Measurements from ENCODE around the gene CARD14.
"Not testable (repeated sequence)": the region's sequence is repeated elsewhere in the genome, so short reads cannot be mapped to it uniquely, and the experiment has no call there.

The CARD14 gene

DNA sequence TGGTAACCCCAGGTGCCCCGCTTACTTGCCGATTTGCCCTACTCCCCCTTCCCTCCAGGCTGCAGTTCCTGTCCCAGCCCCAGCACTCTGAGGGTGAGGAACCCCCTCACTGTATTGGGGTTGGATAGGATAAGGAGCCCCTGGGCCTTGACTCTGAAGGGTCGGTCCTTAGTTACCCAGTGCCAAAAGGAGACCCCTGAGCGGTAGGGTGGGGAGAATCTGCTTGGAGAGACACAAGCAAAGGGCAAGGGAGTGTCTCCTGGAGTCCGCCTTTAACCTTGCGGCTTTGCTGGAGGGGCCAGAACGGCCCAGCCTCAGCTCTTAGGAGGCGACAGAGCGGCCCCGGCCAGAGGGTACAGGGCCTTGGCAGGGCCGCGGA is 13.0 kb downstream of the CARD14 start:
- in situ Hi-C loops (cut with MboI; ENCODE audit: low sequenced_read_pairs), result no loop called here

DNA sequence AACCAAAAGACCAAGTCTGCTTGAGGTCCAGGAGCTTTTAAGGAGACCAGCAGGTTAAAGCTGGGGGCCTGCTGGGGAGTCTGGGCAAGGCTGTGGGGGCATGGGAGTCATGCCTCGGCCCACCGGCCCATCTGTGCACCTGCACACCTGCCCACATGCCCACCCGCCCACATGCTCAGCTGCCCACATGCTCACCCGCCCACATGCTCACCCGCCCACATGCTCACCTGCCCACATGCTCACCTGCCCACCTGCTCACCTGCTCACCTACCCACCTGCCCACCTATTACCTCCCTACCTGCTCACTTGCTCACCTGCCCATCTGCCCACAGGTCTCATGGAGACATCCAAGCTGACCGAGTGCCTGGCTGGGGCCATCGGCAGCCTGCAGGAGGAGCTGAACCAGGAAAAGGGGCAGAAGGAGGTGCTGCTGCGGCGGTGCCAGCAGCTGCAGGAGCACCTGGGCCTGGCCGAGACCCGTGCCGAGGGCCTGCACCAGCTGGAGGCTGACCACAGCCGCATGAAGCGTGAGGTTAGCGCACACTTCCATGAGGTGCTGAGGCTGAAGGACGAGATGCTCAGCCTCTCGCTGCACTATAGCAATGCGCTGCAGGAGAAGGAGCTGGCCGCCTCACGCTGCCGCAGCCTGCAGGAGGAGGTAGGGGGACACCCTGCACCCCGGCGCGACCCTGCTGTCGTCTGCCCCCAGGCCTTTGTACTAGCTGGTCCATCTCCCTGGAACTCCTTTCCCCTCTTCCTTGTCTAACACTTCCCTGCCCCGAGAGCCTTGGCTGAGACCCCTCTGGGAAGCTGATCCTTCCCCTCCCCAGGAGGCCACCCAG is 14.0 kb downstream of the CARD14 start:
- in situ Hi-C loops (cut with MboI; ENCODE audit: low sequenced_read_pairs), result no loop called here

DNA sequence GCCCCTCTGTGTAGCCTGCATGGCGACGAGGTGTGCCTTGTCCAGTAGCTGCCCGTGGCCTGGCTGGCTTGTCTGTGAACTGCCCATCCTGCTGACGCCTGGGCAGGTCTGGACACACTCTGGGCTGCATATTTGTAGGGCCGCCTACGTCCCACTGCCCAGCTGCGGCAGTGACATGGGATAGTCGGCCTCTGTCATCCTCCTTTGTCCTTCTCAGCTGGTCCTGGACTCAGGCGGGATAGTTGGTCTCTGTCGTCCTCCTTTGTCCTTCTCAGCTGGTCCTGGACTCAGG is 14.5 kb downstream of the CARD14 start:
- in situ Hi-C loops (cut with MboI; ENCODE audit: low sequenced_read_pairs), result no loop called here

DNA sequence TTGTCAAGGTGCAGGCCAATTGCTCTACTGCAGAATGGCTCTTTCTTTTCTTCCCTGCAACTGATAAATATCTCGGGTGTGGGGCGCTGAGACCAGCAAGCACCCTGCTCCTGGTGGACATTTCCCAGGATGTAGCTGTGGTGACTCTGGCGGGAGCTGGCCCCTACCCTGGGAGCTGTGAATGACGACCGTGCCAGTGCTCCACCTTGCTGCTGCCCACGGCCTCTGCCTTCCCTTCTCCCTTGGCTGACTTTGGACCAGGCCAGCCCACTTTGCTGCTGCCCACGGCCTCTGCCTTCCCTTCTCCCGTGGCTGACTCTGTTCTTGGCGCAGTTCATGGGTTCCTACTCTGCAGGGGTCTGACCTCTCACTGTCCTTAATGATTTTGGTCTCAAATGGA is 16.1 kb downstream of the CARD14 start:
- in situ Hi-C loops (cut with MboI; ENCODE audit: low sequenced_read_pairs), result no loop called here

DNA sequence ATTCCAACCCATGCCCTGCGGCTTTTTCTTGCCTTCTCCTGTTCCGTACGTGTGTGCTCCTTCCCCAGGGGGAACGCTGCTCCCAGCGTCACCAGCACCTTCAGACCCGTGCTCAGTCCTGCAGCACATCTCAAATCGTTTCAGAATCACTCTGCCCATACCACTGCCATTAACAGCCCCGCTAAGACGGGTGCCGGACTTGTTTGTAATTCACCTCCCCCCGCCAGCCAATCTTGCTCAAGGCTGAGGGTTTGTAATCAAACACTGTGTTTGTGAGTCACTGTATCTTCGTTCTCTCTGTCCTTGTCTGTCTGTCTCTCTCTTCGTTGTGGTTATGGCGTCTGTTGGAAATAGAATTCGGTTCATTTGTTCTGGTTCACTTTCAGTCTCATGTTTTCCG is 17.3 kb downstream of the CARD14 start:
- in situ Hi-C loops (cut with MboI; ENCODE audit: low sequenced_read_pairs), result no loop called here

DNA sequence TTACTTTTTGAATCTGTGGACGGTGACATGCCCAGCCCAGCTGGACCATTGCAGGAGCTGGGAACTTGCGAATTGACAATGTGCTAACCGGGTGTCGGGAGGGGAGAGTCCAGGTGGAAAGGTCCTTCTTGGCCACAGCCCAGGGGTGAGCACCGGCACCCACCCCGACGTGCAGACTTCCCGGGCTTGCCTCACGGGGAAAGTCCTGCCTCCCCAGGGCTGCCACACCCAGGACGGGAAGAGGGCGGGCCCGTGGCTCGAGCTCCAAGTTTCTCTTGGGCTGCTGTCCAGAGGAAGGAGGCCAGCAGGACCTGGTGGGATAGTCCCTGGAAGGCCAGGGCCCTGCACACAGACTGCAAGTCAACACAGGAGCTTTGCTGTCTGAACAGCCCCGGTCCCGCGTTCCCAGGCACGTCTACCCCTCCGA is 17.7 kb downstream of the CARD14 start:
- in situ Hi-C loops (cut with MboI; ENCODE audit: low sequenced_read_pairs), result no loop called here

DNA sequence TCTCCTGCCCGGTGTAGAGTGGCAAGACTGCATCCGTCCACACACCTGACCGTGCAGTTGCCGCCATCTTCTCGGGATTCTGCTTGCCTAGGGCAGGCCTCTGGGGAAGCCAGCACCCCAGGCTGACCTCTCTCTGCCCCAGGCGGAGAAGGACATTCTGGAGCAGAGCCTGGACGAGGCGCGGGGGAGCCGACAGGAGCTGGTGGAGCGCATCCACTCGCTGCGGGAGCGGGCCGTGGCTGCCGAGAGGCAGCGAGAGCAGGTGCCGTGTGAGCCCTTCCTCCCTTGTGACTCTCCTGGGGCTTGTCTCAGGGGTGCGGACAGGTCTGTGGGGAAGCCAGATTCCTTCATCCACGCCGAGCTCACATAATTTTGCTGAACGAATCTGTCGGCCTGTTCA is 19.8 kb downstream of the CARD14 start:
- in situ Hi-C loops (cut with MboI; ENCODE audit: low sequenced_read_pairs), result no loop called here

DNA sequence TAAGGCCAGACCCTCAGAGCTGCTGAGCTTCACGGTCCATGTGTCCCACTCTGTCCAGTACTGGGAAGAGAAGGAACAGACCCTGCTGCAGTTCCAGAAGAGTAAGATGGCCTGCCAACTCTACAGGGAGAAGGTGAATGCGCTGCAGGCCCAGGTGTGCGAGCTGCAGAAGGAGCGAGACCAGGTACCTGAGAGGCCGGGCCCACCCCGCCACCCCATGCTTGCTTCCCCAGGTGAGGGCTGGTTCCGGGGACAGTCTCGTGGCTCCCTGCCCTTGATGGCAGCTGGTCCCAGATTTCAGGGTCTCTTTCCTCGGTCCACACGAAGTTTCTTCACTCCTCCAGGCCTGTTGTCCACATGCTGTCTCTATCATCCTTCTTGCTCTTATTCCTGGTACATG is 20.9 kb downstream of the CARD14 start:
- in situ Hi-C loops (cut with MboI; ENCODE audit: low sequenced_read_pairs), result no loop called here

DNA sequence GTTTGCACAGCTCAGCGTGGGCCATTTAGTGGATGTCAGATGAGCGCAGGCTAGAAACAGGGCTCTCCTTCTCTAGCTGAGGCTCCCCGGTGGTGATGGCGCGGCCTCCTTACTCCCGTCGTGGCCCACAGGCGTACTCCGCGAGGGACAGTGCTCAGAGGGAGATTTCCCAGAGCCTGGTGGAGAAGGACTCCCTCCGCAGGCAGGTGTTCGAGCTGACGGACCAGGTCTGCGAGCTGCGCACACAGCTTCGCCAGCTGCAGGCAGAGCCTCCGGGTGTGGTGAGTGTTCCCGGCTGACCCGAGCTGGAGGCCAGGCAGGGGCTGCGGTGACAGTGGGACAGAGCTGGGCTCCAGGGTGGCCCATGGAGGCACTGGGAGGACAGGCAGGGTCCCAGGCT is 21.4 kb downstream of the CARD14 start:
- in situ Hi-C loops (cut with MboI; ENCODE audit: low sequenced_read_pairs), result no loop called here

DNA sequence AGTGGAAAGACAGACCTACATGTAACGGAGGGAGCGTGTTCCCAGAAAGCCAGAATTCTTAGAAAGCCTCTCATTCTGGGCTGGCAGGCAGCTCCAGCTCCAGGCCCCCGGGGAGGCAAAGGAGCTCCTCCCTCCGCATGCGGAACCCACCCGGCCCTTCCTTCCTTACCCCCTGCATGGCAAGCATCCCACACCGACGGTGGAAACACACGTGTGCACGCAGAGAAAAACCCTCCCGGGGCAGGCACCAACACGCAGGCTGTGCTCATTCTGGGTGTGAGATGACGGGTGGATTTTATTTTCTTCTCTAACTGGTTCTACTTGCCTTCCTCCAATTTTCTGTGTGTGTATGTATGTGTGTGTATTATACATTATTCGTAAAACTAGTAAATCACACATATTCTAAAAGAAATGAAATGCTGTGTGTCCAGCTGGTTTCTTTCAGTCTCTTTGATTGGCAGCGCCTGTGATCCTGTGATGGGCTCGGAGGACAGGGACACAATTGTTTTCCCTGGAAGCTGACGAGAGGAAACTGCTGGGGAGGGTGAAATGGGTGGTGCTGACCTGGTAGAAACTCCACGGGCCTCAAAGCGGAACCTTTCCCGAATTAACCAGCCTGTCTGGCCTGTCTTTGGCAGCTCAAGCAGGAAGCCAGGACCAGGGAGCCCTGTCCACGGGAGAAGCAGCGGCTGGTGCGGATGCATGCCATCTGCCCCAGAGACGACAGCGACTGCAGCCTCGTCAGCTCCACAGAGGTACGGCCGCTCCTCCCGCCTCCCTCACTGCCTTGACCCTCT is 22.2 kb downstream of the CARD14 start:
- in situ Hi-C loops (cut with MboI; ENCODE audit: low sequenced_read_pairs), result no loop called here

DNA sequence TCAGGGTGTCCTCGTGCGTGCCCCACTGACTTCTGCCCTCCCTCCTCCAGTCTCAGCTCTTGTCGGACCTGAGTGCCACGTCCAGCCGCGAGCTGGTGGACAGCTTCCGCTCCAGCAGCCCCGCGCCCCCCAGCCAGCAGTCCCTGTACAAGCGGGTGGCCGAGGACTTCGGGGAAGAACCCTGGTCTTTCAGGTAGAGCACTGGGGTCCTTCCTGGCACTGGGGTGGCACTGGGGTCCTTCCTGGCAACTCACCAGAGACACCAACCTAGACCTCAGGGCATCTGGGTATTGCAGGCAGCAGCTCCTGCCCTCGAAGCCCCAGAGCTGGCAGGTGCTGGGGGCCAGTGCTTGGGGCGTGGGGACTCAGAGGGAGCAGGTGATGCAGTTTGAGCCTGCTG is 25.3 kb downstream of the CARD14 start:
- in situ Hi-C loops (cut with MboI; ENCODE audit: low sequenced_read_pairs), result no loop called here

DNA sequence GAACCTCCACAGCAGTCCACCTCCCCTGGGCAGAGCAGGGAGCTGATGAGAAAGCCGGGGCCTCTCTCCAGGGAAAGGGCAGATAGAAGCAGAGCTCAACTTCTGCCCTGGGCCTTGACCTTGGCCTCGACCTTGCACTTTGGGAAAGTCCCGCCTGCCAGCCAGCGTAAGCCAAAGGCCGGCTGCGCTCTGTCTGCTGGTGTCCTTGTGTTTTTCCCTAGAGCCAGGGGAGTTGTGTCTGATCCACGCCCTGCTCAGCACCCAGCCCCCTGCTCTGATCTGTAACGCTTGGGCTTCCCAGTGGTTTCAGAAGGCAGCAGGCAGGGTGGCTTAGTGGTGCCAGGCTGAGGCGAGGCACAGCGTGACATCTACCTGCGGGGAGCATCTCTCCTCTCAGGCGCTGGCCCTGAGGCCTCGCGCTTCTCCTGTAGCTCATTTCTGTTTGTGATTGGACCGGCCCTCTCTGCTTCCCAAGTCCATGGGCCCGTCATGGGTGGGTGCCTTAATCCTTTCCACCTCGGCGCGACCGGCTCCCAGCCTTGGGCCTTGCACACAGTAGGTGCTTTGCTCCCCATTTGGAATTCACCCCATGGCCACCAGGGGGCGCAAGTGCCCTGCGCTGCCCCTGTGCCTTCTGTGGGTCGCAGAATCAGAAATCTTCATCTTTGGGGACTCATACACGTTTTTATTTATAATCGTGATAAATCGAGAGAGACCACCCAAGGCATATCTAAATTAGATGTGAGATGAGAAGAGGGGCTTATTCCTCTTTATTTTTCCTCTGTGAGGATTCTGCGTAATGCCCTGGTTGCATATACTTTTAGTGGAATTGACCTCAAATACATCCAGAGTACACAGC is 26.1 kb downstream of the CARD14 start:
- in situ Hi-C loops (cut with MboI; ENCODE audit: low sequenced_read_pairs), result no loop called here

DNA sequence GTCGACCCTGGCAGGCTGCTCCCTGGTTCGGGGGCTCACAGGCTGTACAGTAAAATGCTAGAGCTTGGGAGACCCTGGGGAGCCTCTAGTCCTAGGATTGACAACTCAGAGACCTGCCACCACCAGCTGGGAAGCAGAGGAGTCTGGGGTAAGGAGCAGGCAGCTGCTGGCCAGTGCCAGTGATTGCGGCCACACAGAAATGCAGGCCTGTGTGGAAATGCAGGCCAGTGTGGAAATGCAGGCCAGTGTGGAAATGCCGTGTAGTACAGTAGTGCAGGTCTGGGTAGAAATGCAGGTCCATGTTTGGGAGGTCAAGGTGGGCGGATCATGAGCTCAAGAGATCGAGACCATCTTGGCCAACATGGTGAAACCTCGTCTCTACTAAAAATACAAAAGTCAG is 26.8 kb downstream of the CARD14 start:
- in situ Hi-C loops (cut with MboI; ENCODE audit: low sequenced_read_pairs), result no loop called here

DNA sequence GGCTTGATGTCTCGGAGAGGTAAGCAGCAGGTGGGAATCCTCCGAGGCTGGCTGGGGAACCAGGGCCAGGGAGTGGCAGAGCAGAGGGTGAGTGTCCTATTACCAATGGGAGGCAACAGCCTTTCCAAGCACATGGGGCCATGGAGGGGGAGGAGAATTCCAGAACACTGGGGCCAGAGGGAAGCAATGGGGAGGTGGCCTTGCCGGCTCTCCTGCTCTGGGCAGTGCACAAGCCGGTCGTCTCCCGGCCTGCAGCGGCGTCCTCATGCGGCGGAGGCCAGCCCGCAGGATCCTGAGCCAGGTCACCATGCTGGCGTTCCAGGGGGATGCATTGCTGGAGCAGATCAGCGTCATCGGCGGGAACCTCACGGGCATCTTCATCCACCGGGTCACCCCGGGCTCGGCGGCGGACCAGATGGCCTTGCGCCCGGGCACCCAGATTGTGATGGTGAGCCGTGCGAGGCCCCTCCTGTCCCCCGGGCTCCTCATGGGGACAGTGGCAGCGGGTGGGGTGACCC is 28.4 kb downstream of the CARD14 start:
- in situ Hi-C loops (cut with MboI; ENCODE audit: low sequenced_read_pairs), result no loop called here

DNA sequence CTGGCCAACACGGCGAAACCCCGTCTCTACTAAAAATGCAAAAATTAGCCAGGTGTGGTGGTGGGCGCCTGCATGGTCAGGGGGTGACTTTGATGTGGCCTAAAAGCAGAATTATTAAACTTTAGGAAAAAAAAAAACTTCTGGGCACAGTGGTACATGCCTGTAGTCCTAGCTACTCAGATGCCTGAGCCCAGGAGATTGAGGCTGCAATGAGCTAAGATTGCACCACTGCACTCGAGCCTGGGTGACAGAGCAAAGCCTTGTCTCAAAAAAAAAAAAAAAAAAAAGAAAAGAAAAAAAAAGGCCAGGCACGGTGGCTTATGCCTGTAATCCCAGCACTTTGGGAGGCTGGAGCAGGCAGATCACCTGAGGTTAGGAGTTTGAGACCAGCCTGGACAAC is 29.5 kb downstream of the CARD14 start:
- in situ Hi-C loops (cut with MboI; ENCODE audit: low sequenced_read_pairs), result not testable (repeated sequence)

DNA sequence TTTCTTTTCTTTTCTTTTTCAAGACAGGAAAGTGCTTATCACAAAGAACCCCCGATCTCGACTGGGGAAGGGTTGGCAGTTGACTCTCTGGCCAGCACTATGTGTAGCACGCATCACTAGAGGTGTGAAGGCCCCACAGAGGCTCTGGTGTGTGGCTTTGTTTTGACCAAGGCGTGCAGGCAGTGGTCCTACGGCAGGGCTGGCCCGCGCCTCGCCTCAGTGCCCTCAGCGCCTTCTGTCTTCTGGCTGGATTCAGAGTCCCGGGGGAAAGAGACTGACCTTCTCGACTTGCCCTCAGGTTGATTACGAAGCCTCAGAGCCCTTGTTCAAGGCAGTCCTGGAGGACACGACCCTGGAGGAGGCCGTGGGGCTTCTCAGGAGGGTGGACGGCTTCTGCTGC is 31.6 kb downstream of the CARD14 start:
- in situ Hi-C loops (cut with MboI; ENCODE audit: low sequenced_read_pairs), result no loop called here

DNA sequence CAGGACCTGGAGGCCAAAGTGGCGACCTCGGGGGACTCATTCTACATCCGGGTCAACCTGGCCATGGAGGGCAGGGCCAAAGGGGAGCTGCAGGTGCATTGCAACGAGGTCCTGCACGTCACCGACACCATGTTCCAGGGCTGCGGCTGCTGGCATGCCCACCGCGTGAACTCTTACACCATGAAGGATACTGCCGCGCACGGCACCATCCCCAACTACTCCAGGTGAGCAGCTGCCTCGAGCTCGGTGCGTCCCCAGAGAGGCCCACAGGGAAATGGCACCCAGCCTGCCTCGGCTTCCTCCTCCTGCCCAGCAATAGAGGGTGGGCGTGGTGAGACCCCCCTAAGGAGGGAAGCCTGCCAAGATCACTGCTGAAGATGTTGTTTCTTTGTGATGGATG is 32.4 kb downstream of the CARD14 start:
- in situ Hi-C loops (cut with MboI; ENCODE audit: low sequenced_read_pairs), result no loop called here

DNA sequence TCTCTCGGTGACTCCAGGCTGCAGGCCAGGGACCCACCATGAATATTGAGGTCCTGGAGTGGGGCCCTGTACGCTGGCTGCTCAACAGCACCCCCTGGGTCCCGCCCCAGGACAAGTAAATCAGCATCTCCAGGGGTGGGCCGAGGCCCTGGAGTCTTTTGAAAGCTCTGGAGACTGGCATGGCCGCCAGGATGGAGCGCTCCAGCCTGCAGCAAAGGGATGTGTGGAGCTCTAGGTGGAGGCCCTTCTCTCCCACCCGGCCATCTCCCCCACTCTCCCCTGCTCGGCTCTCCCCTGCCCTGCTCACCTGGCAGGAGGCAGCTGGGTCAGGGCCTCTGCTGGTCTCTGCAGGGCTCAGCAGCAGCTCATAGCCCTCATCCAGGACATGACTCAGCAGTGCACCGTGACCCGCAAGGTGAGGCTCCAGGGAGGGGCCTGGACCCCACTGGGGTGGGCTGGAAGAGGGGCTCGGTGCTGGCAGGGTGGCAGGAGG is 33.7 kb downstream of the CARD14 start:
- in situ Hi-C loops (cut with MboI; ENCODE audit: low sequenced_read_pairs), result no loop called here

DNA sequence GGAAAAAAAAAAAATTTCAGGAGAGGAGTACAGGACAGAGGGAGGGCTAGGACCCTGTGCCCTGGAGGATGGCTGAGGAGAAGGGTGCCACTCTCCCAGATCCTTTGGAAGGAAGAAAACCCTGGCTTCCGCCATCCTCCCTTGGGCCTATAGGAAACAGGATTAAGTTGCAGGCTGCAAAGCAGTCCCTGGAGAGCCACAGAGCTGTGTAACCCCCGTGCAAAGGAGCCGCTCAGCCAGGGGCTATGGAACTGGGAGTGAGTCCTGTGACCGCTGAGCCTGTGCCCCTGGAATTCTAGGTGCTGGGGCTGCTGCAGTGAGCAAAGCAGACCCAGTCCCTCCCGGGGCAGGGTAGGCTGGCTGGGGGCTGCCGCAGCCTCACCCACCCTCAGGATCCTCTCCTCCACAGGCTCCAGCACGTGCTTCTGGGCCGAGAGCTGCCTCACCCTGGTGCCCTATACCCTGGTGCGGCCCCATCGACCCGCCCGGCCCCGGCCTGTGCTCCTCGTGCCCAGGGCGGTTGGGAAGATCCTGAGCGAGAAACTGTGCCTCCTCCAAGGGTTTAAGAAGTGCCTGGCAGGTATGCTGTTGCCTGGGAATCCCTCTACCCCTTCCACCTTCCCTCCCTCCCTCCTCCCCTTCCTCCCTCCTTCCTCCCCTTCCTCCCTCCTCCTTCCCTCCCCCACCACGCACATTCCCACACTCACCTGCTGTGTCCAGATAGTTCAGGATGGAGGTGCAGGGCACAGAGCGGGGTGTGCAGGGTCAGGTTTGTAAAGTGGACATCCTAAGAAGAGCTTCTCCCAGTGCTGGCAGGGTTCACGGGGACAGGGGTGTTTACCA is 35.0 kb downstream of the CARD14 start:
- in situ Hi-C loops (cut with MboI; ENCODE audit: low sequenced_read_pairs), result no loop called here

DNA sequence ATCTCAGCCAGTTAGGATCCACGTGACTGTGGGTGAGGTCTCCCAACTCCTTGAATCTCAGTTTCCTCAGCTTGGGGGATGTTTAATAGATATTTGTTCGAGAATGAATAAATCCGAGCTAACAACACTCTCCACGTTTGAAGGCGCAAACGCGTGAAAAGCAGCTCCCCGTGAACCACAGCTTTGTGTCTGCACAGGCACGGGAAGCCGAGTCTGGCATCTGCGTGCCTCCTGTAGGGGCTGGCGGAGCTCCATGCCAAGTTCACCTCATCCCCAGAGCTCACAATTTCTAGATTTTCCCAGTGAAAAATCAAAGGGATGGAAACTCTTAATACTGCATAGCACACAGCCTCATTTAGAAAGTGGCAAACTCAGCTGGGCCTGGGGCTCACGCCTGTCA is 36.0 kb downstream of the CARD14 start:
- in situ Hi-C loops (cut with MboI; ENCODE audit: low sequenced_read_pairs), result no loop called here
